Measurements from ENCODE around the gene ABCC4.

GRCh38 chr13:95058680-95059079 lies 242.6 kb downstream of the ABCC4 start:
- TF ChIP-seq SP1 (IDR thresholded peaks at IDR 0.05) (no peak), FOXM1 (IDR thresholded peaks at IDR 0.05; ENCODE audit: borderline replicate concordance) (no peak), SUZ12 (IDR thresholded peaks at IDR 0.05) (no peak), ZNF384 (IDR thresholded peaks at IDR 0.05) (no peak), BHLHE40 (IDR thresholded peaks at IDR 0.05; ENCODE audit: borderline replicate concordance) (no peak), FOXA1 (IDR thresholded peaks at IDR 0.05) (no peak), ELF4 (IDR thresholded peaks at IDR 0.05) (no peak), TARDBP (IDR thresholded peaks at IDR 0.05) (no peak), ARNT (IDR thresholded peaks at IDR 0.05) (no peak), PKNOX1 (IDR thresholded peaks at IDR 0.05) (no peak)

All from HEK293T (cell line).